NCI-H1436 (cell line): ENCODE measurements around the gene STAG1.
"Not testable (repeated sequence)": the region's sequence is repeated elsewhere in the genome, so short reads cannot be mapped to it uniquely, and the experiment has no call there.

Experiments
- DNase-seq: peaks from one replicate; lab custom pipeline; 2025; lab: John Stamatoyannopoulos, UW

Gene STAG1

GRCh38 chr3:136703429-136703828 lies 48.7 kb downstream of the STAG1 start:
- no peak for DNase-seq

GRCh38 chr3:136699271-136699828 lies 52.8 kb downstream of the STAG1 start:
- no peak for DNase-seq

- no peak for DNase-seq
These were observed 53.8 kb downstream of the STAG1 start for GRCh38 chr3:136698361-136698760.

- DNase-seq = no peak
These were observed 55.4 kb downstream of the STAG1 start for GRCh38 chr3:136696797-136697196.

- no peak for DNase-seq
These were observed 57.9 kb downstream of the STAG1 start for GRCh38 chr3:136694321-136694720.

- no peak for DNase-seq
These were observed 61.6 kb downstream of the STAG1 start for GRCh38 chr3:136690599-136690998.

- no peak for DNase-seq
These were observed 66.3 kb downstream of the STAG1 start for GRCh38 chr3:136685882-136686281.

- DNase-seq = no peak
These were observed 69.4 kb downstream of the STAG1 start for GRCh38 chr3:136682740-136683312.

GRCh38 chr3:136678981-136679380 lies 73.2 kb downstream of the STAG1 start:
- DNase-seq = no peak

- no peak for DNase-seq
These were observed 76.2 kb downstream of the STAG1 start for GRCh38 chr3:136676009-136676408.

- DNase-seq = no peak
These were observed 76.9 kb downstream of the STAG1 start for GRCh38 chr3:136675150-136675858.

- DNase-seq = no peak
These were observed 79.7 kb downstream of the STAG1 start for GRCh38 chr3:136672457-136672856.

GRCh38 chr3:136671921-136672320 lies 80.3 kb downstream of the STAG1 start:
- DNase-seq = no peak

GRCh38 chr3:136670166-136670565 lies 82.0 kb downstream of the STAG1 start:
- DNase-seq = no peak

GRCh38 chr3:136667081-136667480 lies 85.1 kb downstream of the STAG1 start:
- no peak for DNase-seq

- DNase-seq = not testable (repeated sequence)
These were observed 85.9 kb downstream of the STAG1 start for GRCh38 chr3:136666301-136666700.

GRCh38 chr3:136664771-136665170 lies 87.4 kb downstream of the STAG1 start:
- DNase-seq = no peak

GRCh38 chr3:136661282-136661681 lies 90.9 kb downstream of the STAG1 start:
- DNase-seq = no peak

- peak; percentile 90 for DNase-seq
These were observed 93.1 kb downstream of the STAG1 start for GRCh38 chr3:136658946-136659682.

- DNase-seq = no peak
These were observed 94.7 kb downstream of the STAG1 start for GRCh38 chr3:136657526-136657925.

- no peak for DNase-seq
These were observed 98.5 kb downstream of the STAG1 start for GRCh38 chr3:136653628-136654027.

- no peak for DNase-seq
These were observed 100.6 kb downstream of the STAG1 start for GRCh38 chr3:136651581-136651980.

- no peak for DNase-seq
These were observed 101.7 kb downstream of the STAG1 start for GRCh38 chr3:136650461-136650860.
